CD4-positive, alpha-beta T cell (primary cell): ENCODE results near the gene OCA2. TPM values are rescaled to one million over a fixed set of nuclear protein-coding genes. Genes with fewer than 3 reads are reported as not detected.
"Not testable (repeated sequence)": the region's sequence is repeated elsewhere in the genome, so short reads cannot be mapped to it uniquely, and the experiment has no call there.

ENCODE experiments used
- ATAC-seq: fragments of 200-7000 bp; cut with Tn5 transposase; one replicate; pipeline ENCODE4 v1.10.0; 2022; ENCODE audit warnings: mild to moderate bottlenecking; ENCODE audit not compliant: poor library complexity
- CTCF ChIA-PET: fragments of 350-600 bp; sonication (Branson Sonifier 250); formaldehyde crosslinking; loops from one replicate; lab custom pipeline; 2021; ENCODE audit warnings: antibody characterized with exemption, inconsistent platforms; lab: Charles Lee
- POLR2A ChIA-PET: fragments of 350-600 bp; sonication (Branson Sonifier 250); formaldehyde crosslinking; loops from one replicate; lab custom pipeline; 2021; ENCODE audit warnings: antibody characterized with exemption, inconsistent platforms; lab: Charles Lee
- DNase-seq, 14 experiments: peaks; one replicate each; pipeline ENCODE4 v3.0.0-alpha.2; 2013 to 2020; ENCODE audit warnings: mixed read lengths in 2 of 14
- H3K27ac ChIP-seq, 2 donors: one replicate each; pipeline versions ENCODE4 v1.5.1 to v1.7.0; 2013; ENCODE audit warnings: low read length in 2 of 2, low read depth in 1 of 2, mild to moderate bottlenecking in 1 of 2
- H3K27me3 ChIP-seq, 2 experiments: 1 replicate in 1 of 2; 2 replicates in 1 of 2; pipeline versions ENCODE4 v1.6.1 to v1.7.0; 2013; ENCODE audit warnings: low read length in 2 of 2, control low read depth in 1 of 2, mild to moderate bottlenecking in 1 of 2, moderate library complexity in 1 of 2; ENCODE audit not compliant: insufficient read depth in 2 of 2, control insufficient read depth in 1 of 2
- H3K36me3 ChIP-seq: one replicate; pipeline ENCODE4 v1.6.1; 2013; ENCODE audit warnings: low read length, control low read depth; ENCODE audit not compliant: insufficient read depth
- H3K4me1 ChIP-seq: one replicate; pipeline ENCODE4 v1.6.1; 2013; ENCODE audit warnings: low read length, control low read depth; ENCODE audit not compliant: insufficient read depth
- H3K4me3 ChIP-seq: one replicate; pipeline ENCODE4 v1.5.1; 2013; ENCODE audit warnings: mild to moderate bottlenecking, low read length, moderate library complexity
- H3K9me3 ChIP-seq, 2 experiments: 1 replicate in 1 of 2; 2 replicates in 1 of 2; pipeline versions ENCODE4 v1.6.1 to v1.7.0; 2013; ENCODE audit warnings: low read length in 2 of 2, mild to moderate bottlenecking in 2 of 2, control low read depth in 1 of 2, moderate library complexity in 1 of 2; ENCODE audit not compliant: control insufficient read depth in 1 of 2, insufficient read depth in 1 of 2
- H3K27ac Mint-ChIP-seq: one replicate; pipeline ENCODE4 v1.8.0; 2020; ENCODE audit warnings: mixed read lengths
- H3K27me3 Mint-ChIP-seq: one replicate; pipeline ENCODE4 v1.8.0; 2021; ENCODE audit warnings: mixed read lengths
- H3K36me3 Mint-ChIP-seq: one replicate; pipeline ENCODE4 v1.8.0; 2021; ENCODE audit warnings: low read depth, mixed read lengths
- H3K4me1 Mint-ChIP-seq: one replicate; pipeline ENCODE4 v1.8.0; 2021; ENCODE audit warnings: low read depth, mixed read lengths
- H3K4me3 Mint-ChIP-seq: one replicate; pipeline ENCODE4 v1.8.0; 2020; ENCODE audit warnings: mild to moderate bottlenecking, mixed read lengths
- H3K9me3 Mint-ChIP-seq: one replicate; pipeline ENCODE4 v1.8.0; 2020; ENCODE audit warnings: mixed read lengths
- CTCF ChIP-seq: fragments of 200-600 bp; IDR thresholded peaks from one replicate; pipeline ENCODE4 v1.8.0; 2022; ENCODE audit warnings: antibody characterized with exemption, mild to moderate bottlenecking
- intact Hi-C, 2 experiments: fragments of 100-400 bp; cut with DNase I in 1 of 2; cut with micrococcal nuclease in 1 of 2; formaldehyde crosslinking; loops; one replicate each; pipeline versions ENCODE4 v1.15.1 to v1.9.0; 2023 to 2025; cut with DNase I, micrococcal nuclease
- polyA plus RNA-seq, 2 donors: library from polyadenylated mRNA; unstranded; fragments of 120-200 nt; gene quantifications; one replicate each; pipeline ENCODE4 v1.2.1, GENCODE V29; 2013
- total RNA-seq, 174 experiments: library from RNA in 2 of 174; stranded (reverse) in 2 of 174; gene quantifications; one replicate each; pipeline ENCODE4 v1.2.3 and lab custom pipeline; 2021 to 2026

OCA2 gene
- total RNA-seq: not detected
- polyA plus RNA-seq (2013, experiment 1 of 2): not detected
- 0.11 TPM for polyA plus RNA-seq (2013, experiment 2 of 2)
- total RNA-seq (lab: John Stamatoyannopoulos, UW): 0 to 1.6 (median 0) reads per million in 172 experiments

- no peaks in the 10 kb centered on the region for H3K36me3 ChIP-seq
- peaks cover 0 to 40% of the 10 kb centered on the region in 2 experiments for H3K9me3 ChIP-seq
- H3K9me3 Mint-ChIP-seq: no peaks in the 10 kb centered on the region
- H3K4me1 Mint-ChIP-seq: peaks cover 37% of the 10 kb centered on the region
- ChIA-PET CTCF (no interaction called here), POLR2A (interaction anchor here (0.9 to 1.6 kb wide), 2 partner anchors 9 to 39 kb away, joined by 3 to 7 read pairs; no protein-coding TSS in a partner anchor)
- no peak within 1 kb of the TSS for H3K27ac ChIP-seq
- DNase-seq: peak; percentile 31 to 81 (median 53)
- peaks cover 65 to 66% of the 10 kb centered on the region in 2 experiments for H3K27me3 ChIP-seq
- peak; percentile 38 for TF ChIP-seq CTCF
- H3K4me3 Mint-ChIP-seq: peak within 1 kb of the TSS; percentile 87
- peaks cover 61% of the 10 kb centered on the region for H3K27me3 Mint-ChIP-seq
- peak; percentile 24 for ATAC-seq
- intact Hi-C loops: loop anchor here in 1 of 2 experiments (5.0 kb wide), 1 partner anchor 38 kb away; no protein-coding TSS in a partner anchor
- no peak within 1 kb of the TSS for H3K27ac Mint-ChIP-seq
- H3K4me1 ChIP-seq: peaks cover 56% of the 10 kb centered on the region
- H3K36me3 Mint-ChIP-seq: no peaks in the 10 kb centered on the region
- H3K4me3 ChIP-seq: peak within 1 kb of the TSS; percentile 4
These were observed at the start of gene OCA2 for GRCh38 chr15:28098766-28099554. OCA2 (minus strand) TSS chr15:28099315; CDS start chr15:28081874, 17,441 bp downstream.

GRCh38 chr15:28147801-28148200 is 48.7 kb upstream of the OCA2 start:
- ATAC-seq (no peak), DNase-seq (no peak)
- Mint-ChIP-seq H3K27ac (no peak overlapping the region), H3K4me1 (peaks cover 7% of the 10 kb centered on the region), H3K27me3 (no peaks in the 10 kb centered on the region), H3K36me3 (peaks cover 78% of the 10 kb centered on the region), H3K9me3 (peaks cover 11% of the 10 kb centered on the region), H3K4me3 (no peak overlapping the region)
- intact Hi-C loops: no loop called here
- TF ChIP-seq CTCF: no peak
- Histone ChIP-seq H3K36me3 (peaks cover 22% of the 10 kb centered on the region), H3K9me3 (peaks cover 0 to 3% of the 10 kb centered on the region in 2 experiments), H3K4me3 (no peak overlapping the region), H3K27ac (no peak overlapping the region), H3K4me1 (peaks cover 55% of the 10 kb centered on the region), H3K27me3 (no peaks in the 10 kb centered on the region)
- ChIA-PET CTCF (no interaction called here), POLR2A (no interaction called here)

DNA sequence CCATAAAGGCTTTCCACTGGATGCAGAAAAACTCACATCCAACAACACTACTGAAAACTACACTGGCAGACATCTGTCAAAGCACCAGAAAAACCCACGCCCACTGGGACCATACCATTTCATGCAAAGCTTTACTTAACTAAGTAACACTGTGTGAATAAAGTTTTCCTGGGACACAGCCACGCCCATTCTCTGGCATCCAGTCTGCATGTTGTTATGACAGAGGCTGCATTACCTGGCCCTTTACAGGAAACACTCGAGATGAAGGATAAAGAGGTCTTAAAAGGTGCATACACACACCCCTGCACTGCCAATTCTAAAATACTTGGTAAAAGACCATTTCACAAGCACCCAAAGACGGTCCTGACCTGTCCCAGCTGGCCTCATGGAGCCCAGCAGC is 46.3 kb upstream of the OCA2 start:
- H3K27me3 ChIP-seq, H3K9me3 ChIP-seq, ATAC-seq, H3K27me3 Mint-ChIP-seq, CTCF ChIA-PET, POLR2A ChIA-PET, H3K4me1 Mint-ChIP-seq, H3K27ac ChIP-seq, H3K4me3 Mint-ChIP-seq, H3K4me3 ChIP-seq, H3K27ac Mint-ChIP-seq: not testable (repeated sequence)
- intact Hi-C loops: loop anchor here in 1 of 2 experiments (2.0 kb wide), 1 partner anchor 15 kb away; no protein-coding TSS in a partner anchor
- peaks cover 40% of the 10 kb centered on the region for H3K4me1 ChIP-seq
- H3K36me3 Mint-ChIP-seq: peaks cover 67% of the 10 kb centered on the region
- peak in 1 of 14 experiments; percentile 17 for DNase-seq
- H3K36me3 ChIP-seq: peaks cover 35% of the 10 kb centered on the region
- H3K9me3 Mint-ChIP-seq: peaks cover 11% of the 10 kb centered on the region
